ENCODE data around the gene FHIT. TPM values are rescaled to one million over a fixed set of nuclear protein-coding genes. Genes with fewer than 3 reads are reported as not detected.
"Not testable (repeated sequence)": the region's sequence is repeated elsewhere in the genome, so short reads cannot be mapped to it uniquely, and the experiment has no call there.

Gene FHIT
- total RNA-seq, 1 donor from 2014 or later, result 11.7 TPM

GRCh38 chr3:61221759-61222362, 29.4 kb downstream of the FHIT start:
- TF ChIP-seq, protein P1, sequence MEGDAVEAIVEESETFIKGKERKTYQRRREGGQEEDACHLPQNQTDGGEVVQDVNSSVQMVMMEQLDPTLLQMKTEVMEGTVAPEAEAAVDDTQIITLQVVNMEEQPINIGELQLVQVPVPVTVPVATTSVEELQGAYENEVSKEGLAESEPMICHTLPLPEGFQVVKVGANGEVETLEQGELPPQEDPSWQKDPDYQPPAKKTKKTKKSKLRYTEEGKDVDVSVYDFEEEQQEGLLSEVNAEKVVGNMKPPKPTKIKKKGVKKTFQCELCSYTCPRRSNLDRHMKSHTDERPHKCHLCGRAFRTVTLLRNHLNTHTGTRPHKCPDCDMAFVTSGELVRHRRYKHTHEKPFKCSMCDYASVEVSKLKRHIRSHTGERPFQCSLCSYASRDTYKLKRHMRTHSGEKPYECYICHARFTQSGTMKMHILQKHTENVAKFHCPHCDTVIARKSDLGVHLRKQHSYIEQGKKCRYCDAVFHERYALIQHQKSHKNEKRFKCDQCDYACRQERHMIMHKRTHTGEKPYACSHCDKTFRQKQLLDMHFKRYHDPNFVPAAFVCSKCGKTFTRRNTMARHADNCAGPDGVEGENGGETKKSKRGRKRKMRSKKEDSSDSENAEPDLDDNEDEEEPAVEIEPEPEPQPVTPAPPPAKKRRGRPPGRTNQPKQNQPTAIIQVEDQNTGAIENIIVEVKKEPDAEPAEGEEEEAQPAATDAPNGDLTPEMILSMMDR (conservative IDR thresholded peaks at IDR 0.05), result no peak
- no peaks in the 10 kb centered on the region for H3K27me3 Mint-ChIP-seq
- DNase-seq (ENCODE audit: extremely low spot score, unreplicated experiment), result no peak
- H3K36me3 Mint-ChIP-seq, result no peaks in the 10 kb centered on the region
- H3K9me3 Mint-ChIP-seq, result no peaks in the 10 kb centered on the region
- H3K4me1 Mint-ChIP-seq (ENCODE audit: unreplicated experiment), result peaks cover 14% of the 10 kb centered on the region
- H3K4me3 Mint-ChIP-seq, result no peak overlapping the region
- H3K27ac Mint-ChIP-seq, result no peak overlapping the region

DNA sequence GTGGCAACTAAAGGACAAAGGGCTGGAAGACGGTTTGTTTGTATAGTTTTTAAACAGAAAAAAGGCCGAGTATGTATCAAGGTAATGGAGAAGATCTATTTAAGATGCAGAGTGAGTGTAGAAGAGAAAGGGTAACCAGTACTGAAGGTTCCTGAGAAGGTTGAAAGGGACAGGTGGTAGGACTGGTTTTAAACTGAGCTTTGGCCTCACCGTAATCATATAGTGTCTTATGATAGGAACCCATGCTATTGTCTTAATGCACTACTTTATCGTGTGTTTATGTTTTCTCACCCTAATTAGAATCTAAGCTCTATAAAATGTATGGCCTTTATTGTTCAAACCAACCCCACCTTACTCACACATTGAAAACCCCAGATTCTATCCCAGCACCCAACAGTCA, 32.7 kb downstream of the FHIT start:
- Mint-ChIP-seq H3K27me3 (no peaks in the 10 kb centered on the region), H3K36me3 (no peaks in the 10 kb centered on the region), H3K9me3 (no peaks in the 10 kb centered on the region), H3K27ac (no peak overlapping the region), H3K4me3 (no peak overlapping the region), H3K4me1 (ENCODE audit: unreplicated experiment) (no peaks in the 10 kb centered on the region)
- TF ChIP-seq, protein P1 (conservative IDR thresholded peaks at IDR 0.05), result no peak
- no peak for DNase-seq (ENCODE audit: extremely low spot score, unreplicated experiment)

DNA sequence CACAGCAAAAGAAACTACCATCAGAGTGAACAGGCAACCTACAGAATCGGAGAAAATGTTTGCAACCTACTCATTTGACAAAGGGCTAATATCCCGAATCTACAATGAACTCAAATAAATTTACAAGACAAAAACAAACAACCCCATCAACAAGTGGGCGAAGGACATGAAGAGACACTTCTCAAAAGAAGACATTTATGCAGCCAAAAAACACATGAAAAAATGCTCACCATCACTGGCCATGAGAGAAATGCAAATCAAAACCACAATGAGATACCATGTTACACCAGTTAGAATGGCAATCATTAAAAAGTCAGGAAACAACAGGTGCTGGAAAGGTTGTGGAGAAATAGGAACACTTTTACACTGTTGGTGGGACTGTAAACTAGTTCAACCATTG, 35.1 kb downstream of the FHIT start:
- not testable (repeated sequence) for H3K36me3 Mint-ChIP-seq; H3K4me3 Mint-ChIP-seq; H3K27ac Mint-ChIP-seq; H3K4me1 Mint-ChIP-seq (ENCODE audit: unreplicated experiment); H3K9me3 Mint-ChIP-seq; DNase-seq (ENCODE audit: extremely low spot score, unreplicated experiment); H3K27me3 Mint-ChIP-seq

- H3K4me1 Mint-ChIP-seq (ENCODE audit: unreplicated experiment), result peaks cover 9% of the 10 kb centered on the region
- H3K27me3 Mint-ChIP-seq, result no peaks in the 10 kb centered on the region
- H3K4me3 Mint-ChIP-seq, result no peak overlapping the region
- peaks cover 3% of the 10 kb centered on the region for H3K9me3 Mint-ChIP-seq
- H3K27ac Mint-ChIP-seq, result no peak overlapping the region
- no peaks in the 10 kb centered on the region for H3K36me3 Mint-ChIP-seq
- DNase-seq (ENCODE audit: extremely low spot score, unreplicated experiment), result no peak
- TF ChIP-seq, protein P1 (conservative IDR thresholded peaks at IDR 0.05), result no peak
These were observed 49.2 kb downstream of the FHIT start for GRCh38 chr3:61202086-61202485.

- TF ChIP-seq, protein P1 (conservative IDR thresholded peaks at IDR 0.05), result no peak
- H3K36me3 Mint-ChIP-seq, result no peaks in the 10 kb centered on the region
- no peaks in the 10 kb centered on the region for H3K27me3 Mint-ChIP-seq
- no peak for DNase-seq (ENCODE audit: extremely low spot score, unreplicated experiment)
- H3K4me3 Mint-ChIP-seq, result no peak overlapping the region
- no peak overlapping the region for H3K27ac Mint-ChIP-seq
- H3K4me1 Mint-ChIP-seq (ENCODE audit: unreplicated experiment), result peaks cover 9% of the 10 kb centered on the region
- H3K9me3 Mint-ChIP-seq, result peaks cover 3% of the 10 kb centered on the region
These were observed 50.2 kb downstream of the FHIT start for GRCh38 chr3:61201071-61201470.

GRCh38 chr3:61200270-61200669, 51.0 kb downstream of the FHIT start:
- no peaks in the 10 kb centered on the region for H3K27me3 Mint-ChIP-seq
- no peak overlapping the region for H3K4me3 Mint-ChIP-seq
- no peaks in the 10 kb centered on the region for H3K36me3 Mint-ChIP-seq
- peaks cover 11% of the 10 kb centered on the region for H3K4me1 Mint-ChIP-seq (ENCODE audit: unreplicated experiment)
- peaks cover 3% of the 10 kb centered on the region for H3K9me3 Mint-ChIP-seq
- TF ChIP-seq, protein P1 (conservative IDR thresholded peaks at IDR 0.05), result no peak
- H3K27ac Mint-ChIP-seq, result no peak overlapping the region
- no peak for DNase-seq (ENCODE audit: extremely low spot score, unreplicated experiment)
